T-helper 17 cell (primary cell): ENCODE results near the gene TCF19. TPM values are rescaled to one million over a fixed set of nuclear protein-coding genes. Genes with fewer than 3 reads are reported as not detected.
A peak's percentile ranks its signal among the peaks of the same experiment; 100 is the strongest.
"Not testable (repeated sequence)": the region's sequence is repeated elsewhere in the genome, so short reads cannot be mapped to it uniquely, and the experiment has no call there.

ENCODE experiments used
- ATAC-seq: fragments of 150-1000 bp; cut with Tn5 transposase; 2 replicates; pipeline ENCODE4 v1.10.0; 2021; ENCODE audit warnings: mild to moderate bottlenecking, moderate library complexity
- DNase-seq, 3 donors: peaks; one replicate each; pipeline versions ENCODE4 v3.0.0 to v3.0.0-alpha.2; 2020 to 2021
- H3K9me3 ChIP-seq: one replicate; pipeline ENCODE4 v1.7.0; 2013; ENCODE audit warnings: low read length, mild to moderate bottlenecking; ENCODE audit not compliant: control insufficient read depth, poor library complexity, severe bottlenecking
- H3K27ac Mint-ChIP-seq: one replicate; pipeline ENCODE4 v1.8.0; 2022; ENCODE audit warnings: mild to moderate bottlenecking, moderate library complexity, mixed read lengths
- H3K27me3 Mint-ChIP-seq: one replicate; pipeline ENCODE4 v1.8.0; 2022; ENCODE audit warnings: mixed read lengths
- H3K36me3 Mint-ChIP-seq: one replicate; pipeline ENCODE4 v1.8.0; 2022; ENCODE audit warnings: low read depth, mixed read lengths
- H3K4me1 Mint-ChIP-seq: one replicate; pipeline ENCODE4 v1.8.0; 2022; ENCODE audit warnings: mild to moderate bottlenecking, mixed read lengths
- H3K4me3 Mint-ChIP-seq: one replicate; pipeline ENCODE4 v1.8.0; 2022; ENCODE audit warnings: mild to moderate bottlenecking, moderate library complexity, mixed read lengths
- total RNA-seq, 4 donors: library from RNA in 2 of 4; stranded (reverse) in 2 of 4; gene quantifications; one replicate each; pipeline ENCODE4 v1.2.3 and lab custom pipeline; 2022 to 2026

The TCF19 gene
- total RNA-seq, 2 donors from 2014 or later: 3.7 to 4.1 TPM

GRCh38 chr6:31187780-31188194 lies 29.4 kb downstream of the TCF19 start:
- H3K9me3 ChIP-seq: no peaks in the 10 kb centered on the region
- Mint-ChIP-seq H3K36me3 (no peaks in the 10 kb centered on the region), H3K4me3 (no peak overlapping the region), H3K27me3 (no peaks in the 10 kb centered on the region), H3K4me1 (peaks cover 2% of the 10 kb centered on the region), H3K27ac (no peak overlapping the region)
- ATAC-seq: no peak
- no peak for DNase-seq

GRCh38 chr6:31189223-31189622 lies 30.8 kb downstream of the TCF19 start:
- not testable (repeated sequence) for H3K36me3 Mint-ChIP-seq, DNase-seq

GRCh38 chr6:31190488-31190887 lies 32.1 kb downstream of the TCF19 start:
- Mint-ChIP-seq H3K4me3 (no peak overlapping the region), H3K4me1 (peaks cover 12% of the 10 kb centered on the region), H3K36me3 (no peaks in the 10 kb centered on the region), H3K27ac (no peak overlapping the region), H3K27me3 (no peaks in the 10 kb centered on the region)
- DNase-seq (no peak), ATAC-seq (no peak)
- H3K9me3 ChIP-seq: no peaks in the 10 kb centered on the region

More at GRCh38 chr6:31189223-31189622, 30.8 kb downstream of the TCF19 start:
- not testable (repeated sequence) for H3K4me1 Mint-ChIP-seq, H3K27me3 Mint-ChIP-seq, ATAC-seq, H3K4me3 Mint-ChIP-seq, H3K27ac Mint-ChIP-seq, H3K9me3 ChIP-seq

GRCh38 chr6:31192431-31193105 lies 34.2 kb downstream of the TCF19 start:
- H3K27ac Mint-ChIP-seq, ATAC-seq, H3K9me3 ChIP-seq, H3K4me3 Mint-ChIP-seq, H3K36me3 Mint-ChIP-seq, H3K27me3 Mint-ChIP-seq: not testable (repeated sequence)
- peak; percentile 22 to 29 (median 25) for DNase-seq
- H3K4me1 Mint-ChIP-seq: peaks cover 20% of the 10 kb centered on the region

GRCh38 chr6:31193206-31193605 lies 34.8 kb downstream of the TCF19 start:
- peaks cover 5% of the 10 kb centered on the region for H3K36me3 Mint-ChIP-seq
- H3K9me3 ChIP-seq: no peaks in the 10 kb centered on the region
- H3K4me3 Mint-ChIP-seq: no peak overlapping the region
- H3K27ac Mint-ChIP-seq: no peak overlapping the region
- no peak for DNase-seq
- H3K4me1 Mint-ChIP-seq: peaks cover 24% of the 10 kb centered on the region
- ATAC-seq: no peak
- no peaks in the 10 kb centered on the region for H3K27me3 Mint-ChIP-seq

- no peaks in the 10 kb centered on the region for H3K9me3 ChIP-seq
- H3K4me1 Mint-ChIP-seq: peaks cover 29% of the 10 kb centered on the region
- peak overlapping the region; percentile 41 for H3K27ac Mint-ChIP-seq
- DNase-seq: no peak
- no peak for ATAC-seq
- H3K36me3 Mint-ChIP-seq: peaks cover 5% of the 10 kb centered on the region
- no peaks in the 10 kb centered on the region for H3K27me3 Mint-ChIP-seq
- peak overlapping the region; percentile 49 for H3K4me3 Mint-ChIP-seq
These were observed 35.9 kb downstream of the TCF19 start for GRCh38 chr6:31194061-31194834.

GRCh38 chr6:31195308-31195979 lies 37.1 kb downstream of the TCF19 start:
- not testable (repeated sequence) for H3K36me3 Mint-ChIP-seq, H3K9me3 ChIP-seq, ATAC-seq, DNase-seq, H3K27me3 Mint-ChIP-seq
- Mint-ChIP-seq H3K4me1 (peaks cover 33% of the 10 kb centered on the region), H3K4me3 (peak overlapping the region; percentile 94), H3K27ac (peak overlapping the region; percentile 97)

- H3K27ac Mint-ChIP-seq: peak overlapping the region; percentile 97
- not testable (repeated sequence) for H3K9me3 ChIP-seq, H3K27me3 Mint-ChIP-seq, H3K36me3 Mint-ChIP-seq, DNase-seq, ATAC-seq
- peak overlapping the region; percentile 94 for H3K4me3 Mint-ChIP-seq
- peaks cover 39% of the 10 kb centered on the region for H3K4me1 Mint-ChIP-seq
These were observed 38.0 kb downstream of the TCF19 start for GRCh38 chr6:31196251-31197022.

- DNase-seq (peak; percentile 83 to 91 (median 88)), ATAC-seq (peak; percentile 83)
- H3K4me1 Mint-ChIP-seq: peaks cover 47% of the 10 kb centered on the region
- no peaks in the 10 kb centered on the region for H3K9me3 ChIP-seq
- H3K4me3 Mint-ChIP-seq: peak overlapping the region; percentile 94
- H3K27me3 Mint-ChIP-seq: no peaks in the 10 kb centered on the region
- peaks cover 5% of the 10 kb centered on the region for H3K36me3 Mint-ChIP-seq
- H3K27ac Mint-ChIP-seq: peak overlapping the region; percentile 97
These were observed 39.3 kb downstream of the TCF19 start for GRCh38 chr6:31197559-31198305.

GRCh38 chr6:31199105-31199452 lies 40.7 kb downstream of the TCF19 start:
- Mint-ChIP-seq H3K4me1 (peaks cover 56% of the 10 kb centered on the region), H3K27ac (peak overlapping the region; percentile 97), H3K4me3 (peak overlapping the region; percentile 94)
- ATAC-seq, H3K9me3 ChIP-seq, H3K36me3 Mint-ChIP-seq, DNase-seq, H3K27me3 Mint-ChIP-seq: not testable (repeated sequence)

- ATAC-seq (no peak), DNase-seq (no peak)
- peak overlapping the region; percentile 57 for H3K4me3 Mint-ChIP-seq
- peaks cover 48% of the 10 kb centered on the region for H3K4me1 Mint-ChIP-seq
- H3K27ac Mint-ChIP-seq: peak overlapping the region; percentile 95
- no peaks in the 10 kb centered on the region for H3K27me3 Mint-ChIP-seq
- H3K36me3 Mint-ChIP-seq: peaks cover 3% of the 10 kb centered on the region
- H3K9me3 ChIP-seq: no peaks in the 10 kb centered on the region
These were observed 44.1 kb downstream of the TCF19 start for GRCh38 chr6:31202259-31203166.
